Neuronal stem cell (in vitro differentiated cells): ENCODE data around the gene NTF3. TPM values are rescaled to one million over a fixed set of nuclear protein-coding genes. Genes with fewer than 3 reads are reported as not detected.
A peak's percentile ranks its signal among the peaks of the same experiment; 100 is the strongest.

Experiments used
- DNase-seq: peaks from one replicate; pipeline ENCODE4 v3.0.0-alpha.2; 2013; ENCODE audit warnings: low spot score
- H2AFZ ChIP-seq: one replicate; pipeline ENCODE4 v1.6.1; 2013; ENCODE audit warnings: mild to moderate bottlenecking, low read length, inconsistent platforms
- H2AK5ac ChIP-seq: 2 replicates; pipeline ENCODE4 v1.6.1; 2013; ENCODE audit warnings: low read depth, mild to moderate bottlenecking, inconsistent platforms, low read length, moderate library complexity, mixed read lengths
- H2BK120ac ChIP-seq: 2 replicates; pipeline ENCODE4 v1.6.1; 2013; ENCODE audit warnings: low read depth, mild to moderate bottlenecking, inconsistent platforms, low read length, moderate library complexity, mixed read lengths
- H2BK12ac ChIP-seq: one replicate; pipeline ENCODE4 v1.6.1; 2013; ENCODE audit warnings: low read length, inconsistent platforms
- H2BK15ac ChIP-seq: 2 replicates; pipeline ENCODE4 v1.6.1; 2013; ENCODE audit warnings: mild to moderate bottlenecking, low read length, inconsistent platforms, mixed read lengths
- H2BK5ac ChIP-seq: one replicate; pipeline ENCODE4 v1.6.1; 2013; ENCODE audit warnings: inconsistent platforms, mild to moderate bottlenecking, low read length, moderate library complexity
- H3K14ac ChIP-seq: one replicate; pipeline ENCODE4 v1.6.1; 2013; ENCODE audit warnings: low read length, inconsistent platforms
- H3K18ac ChIP-seq: 2 replicates; pipeline ENCODE4 v1.6.1; 2013; ENCODE audit warnings: low read length, inconsistent platforms
- H3K23ac ChIP-seq: 2 replicates; pipeline ENCODE4 v1.6.1; 2013; ENCODE audit warnings: low read depth, mild to moderate bottlenecking, mixed read lengths, low read length, inconsistent platforms; ENCODE audit not compliant: poor library complexity
- H3K27ac ChIP-seq: replicated peaks from 3 replicates; pipeline ENCODE4 v1.5.1; 2013; ENCODE audit warnings: low read length, inconsistent platforms
- H3K27me3 ChIP-seq, 3 experiments: 2 replicates each; pipeline ENCODE4 v1.6.1; 2013; ENCODE audit warnings: low read length in 3 of 3, mild to moderate bottlenecking in 2 of 3, inconsistent platforms in 1 of 3, low read depth in 1 of 3, mixed read lengths in 1 of 3, moderate library complexity in 1 of 3; ENCODE audit not compliant: control insufficient read depth in 3 of 3, insufficient read depth in 3 of 3
- H3K36me3 ChIP-seq, 2 donors: replicated peaks in 1 of 2; 2 replicates each; pipeline ENCODE4 v1.6.1; 2013; ENCODE audit warnings: low read length in 2 of 2; ENCODE audit not compliant: control insufficient read depth in 2 of 2, insufficient read depth in 2 of 2
- H3K4ac ChIP-seq: 2 replicates; pipeline ENCODE4 v1.6.1; 2013; ENCODE audit warnings: inconsistent platforms, mild to moderate bottlenecking, low read length, moderate library complexity
- H3K4me1 ChIP-seq, 2 donors: 1 replicate in 1 of 2; 2 replicates in 1 of 2; pipeline ENCODE4 v1.6.1; 2013; ENCODE audit warnings: low read length in 2 of 2, low read depth in 1 of 2; ENCODE audit not compliant: control insufficient read depth in 2 of 2, insufficient read depth in 1 of 2
- H3K4me2 ChIP-seq: one replicate; pipeline ENCODE4 v1.6.1; 2013; ENCODE audit warnings: mild to moderate bottlenecking, low read length, inconsistent platforms; ENCODE audit not compliant: insufficient read depth, poor library complexity, severe bottlenecking
- H3K4me3 ChIP-seq, 2 donors: 2 replicates each; pipeline ENCODE4 v1.5.1; 2013; ENCODE audit warnings: low read length in 2 of 2, mild to moderate bottlenecking in 2 of 2, inconsistent platforms in 1 of 2, moderate library complexity in 1 of 2
- H3K79me1 ChIP-seq: one replicate; pipeline ENCODE4 v1.6.1; 2013; ENCODE audit warnings: low read depth, mild to moderate bottlenecking, inconsistent platforms, low read length, moderate library complexity
- H3K9ac ChIP-seq: one replicate; pipeline ENCODE4 v1.6.1; 2013; ENCODE audit warnings: mild to moderate bottlenecking, low read depth, low read length, inconsistent platforms; ENCODE audit not compliant: poor library complexity
- H3K9me3 ChIP-seq, 2 donors: replicated peaks in 1 of 2; 2 replicates each; pipeline versions ENCODE3 to v1.6.1; 2013; ENCODE audit warnings: low read length in 2 of 2, mild to moderate bottlenecking in 2 of 2, inconsistent platforms in 1 of 2, low read depth in 1 of 2, mixed read lengths in 1 of 2, moderate library complexity in 1 of 2; ENCODE audit not compliant: control insufficient read depth in 2 of 2, insufficient read depth in 1 of 2
- H4K8ac ChIP-seq: one replicate; pipeline ENCODE4 v1.6.1; 2013; ENCODE audit warnings: low read depth, mild to moderate bottlenecking, inconsistent platforms, low read length, moderate library complexity
- H4K91ac ChIP-seq: one replicate; pipeline ENCODE4 v1.6.1; 2013; ENCODE audit warnings: low read length, low read depth, mild to moderate bottlenecking, inconsistent platforms; ENCODE audit not compliant: poor library complexity
- WGBS, 2 donors: extraction: QIAGEN DNeasy Blood & Tissue Kit; methylation state at CpG; one replicate each; pipeline ENCODE4 v1.1.7; 2013; ENCODE audit warnings: missing lambda C conversion rate in 2 of 2, mixed read lengths in 1 of 2; ENCODE audit not compliant: insufficient read length in 2 of 2, insufficient replicate concordance in 1 of 2; ENCODE audit errors: extremely low coverage in 2 of 2; 5-methylcytosine and 5-hydroxymethylcytosine counted together
- polyA plus RNA-seq, 2 experiments: library from polyadenylated mRNA; stranded (reverse); fragments of 200-250 nt; gene quantifications; one replicate each; pipeline ENCODE4 v1.2.3, GENCODE V29; 2013

Gene NTF3
- 6.3 TPM for polyA plus RNA-seq (2013, experiment 1 of 2)
- 5.6 TPM for polyA plus RNA-seq (2013, experiment 2 of 2)

- Histone ChIP-seq H3K9me3 (no peaks in the 10 kb centered on the region), H2BK15ac (peak within 1 kb of the TSS; percentile 50), H2BK5ac (no peak within 1 kb of the TSS), H2BK120ac (no peak within 1 kb of the TSS), H4K8ac (no peak within 1 kb of the TSS), H3K27me3 (peaks cover 0 to 95% (median 3%) of the 10 kb centered on the region in 3 experiments), H2BK12ac (no peak within 1 kb of the TSS), H3K23ac (no peak within 1 kb of the TSS), H3K4me3 (peak within 1 kb of the TSS; percentile 31 to 85), H3K14ac (peak within 1 kb of the TSS; percentile 66), H3K4me2 (peak within 1 kb of the TSS; percentile 96), H4K91ac (no peak within 1 kb of the TSS), H2AK5ac (peak within 1 kb of the TSS; percentile 48), H3K4me1 (peaks cover 12 to 19% of the 10 kb centered on the region in 2 donors), H3K4ac (no peak within 1 kb of the TSS), H3K36me3 (no peaks in the 10 kb centered on the region), H3K9ac (peak within 1 kb of the TSS; percentile 92), H3K79me1 (peaks cover 9% of the 10 kb centered on the region), H3K18ac (peak within 1 kb of the TSS; percentile 92), H2AFZ (peak within 1 kb of the TSS; percentile 87), H3K27ac (peak within 1 kb of the TSS; percentile 48)
- no CpG with 5 or more reads among the region's 34 CpGs for WGBS, 2 donors
- DNase-seq, result no peak
These were observed at the start of gene NTF3 for GRCh38 chr12:5432011-5432400. NTF3 (plus strand) TSS chr12:5432108; CDS start chr12:5432325, 217 bp downstream.

DNA sequence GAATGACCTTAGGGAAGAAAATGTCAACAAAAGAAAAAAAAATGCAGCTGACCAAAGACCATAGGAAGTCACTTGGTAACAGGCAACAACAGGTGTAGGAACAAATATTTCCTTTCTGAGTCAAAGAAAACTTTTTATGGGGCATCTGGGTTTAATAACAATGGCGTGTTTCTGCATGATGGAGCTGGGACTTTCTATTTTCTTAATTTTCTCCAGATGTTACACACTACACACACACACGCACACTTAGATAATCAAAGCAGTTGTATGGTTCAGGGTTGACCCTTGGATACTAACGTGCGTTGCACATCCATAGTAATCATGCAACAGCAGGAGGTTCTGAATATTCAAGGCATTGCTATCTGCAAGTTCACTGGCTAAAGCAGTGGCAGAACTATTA lies 47.9 kb upstream of the NTF3 start:
- Histone ChIP-seq H2AFZ (no peak overlapping the region), H2BK120ac (no peak overlapping the region), H3K79me1 (no peaks in the 10 kb centered on the region), H3K9ac (no peak overlapping the region), H3K9me3 (no peaks in the 10 kb centered on the region), H3K4me3 (no peak overlapping the region), H2BK12ac (no peak overlapping the region), H3K4me2 (no peak overlapping the region), H3K18ac (no peak overlapping the region), H3K14ac (no peak overlapping the region), H3K23ac (no peak overlapping the region), H3K4ac (no peak overlapping the region), H3K27ac (no peak overlapping the region), H2BK5ac (no peak overlapping the region), H4K91ac (no peak overlapping the region), H3K27me3 (no peaks in the 10 kb centered on the region), H2BK15ac (no peak overlapping the region), H3K4me1 (no peaks in the 10 kb centered on the region), H4K8ac (no peak overlapping the region), H3K36me3 (no peaks in the 10 kb centered on the region), H2AK5ac (no peak overlapping the region)
- no CpG with 5 or more reads among the region's 4 CpGs for WGBS, 2 donors
- DNase-seq, result no peak

GRCh38 chr12:5388581-5389535 lies 43.0 kb upstream of the NTF3 start:
- H3K4me3 ChIP-seq, result no peak overlapping the region
- no peak overlapping the region for H2AK5ac ChIP-seq
- H3K9me3 ChIP-seq, result no peaks in the 10 kb centered on the region
- H4K91ac ChIP-seq, result no peak overlapping the region
- H4K8ac ChIP-seq, result no peak overlapping the region
- no peak overlapping the region for H3K27ac ChIP-seq
- no peaks in the 10 kb centered on the region for H3K36me3 ChIP-seq
- DNase-seq, result no peak
- no peak overlapping the region for H3K4me2 ChIP-seq
- no peak overlapping the region for H3K18ac ChIP-seq
- no peaks in the 10 kb centered on the region for H3K4me1 ChIP-seq
- H2BK15ac ChIP-seq, result no peak overlapping the region
- no peak overlapping the region for H2BK120ac ChIP-seq
- WGBS, 2 donors, result no CpG with 5 or more reads among the region's 5 CpGs
- H3K23ac ChIP-seq, result no peak overlapping the region
- H2BK5ac ChIP-seq, result no peak overlapping the region
- no peaks in the 10 kb centered on the region for H3K79me1 ChIP-seq
- no peak overlapping the region for H2AFZ ChIP-seq
- H3K14ac ChIP-seq, result no peak overlapping the region
- H3K27me3 ChIP-seq, result no peaks in the 10 kb centered on the region
- H3K9ac ChIP-seq, result no peak overlapping the region
- H2BK12ac ChIP-seq, result no peak overlapping the region
- H3K4ac ChIP-seq, result no peak overlapping the region

GRCh38 chr12:5390174-5390799 lies 41.6 kb upstream of the NTF3 start:
- no peak overlapping the region for H3K4me2 ChIP-seq
- no peak overlapping the region for H3K14ac ChIP-seq
- no peak overlapping the region for H3K9ac ChIP-seq
- no CpG with 5 or more reads among the region's 6 CpGs for WGBS, 2 donors
- no peak overlapping the region for H2BK5ac ChIP-seq
- H3K4ac ChIP-seq, result no peak overlapping the region
- H3K4me3 ChIP-seq, result no peak overlapping the region
- no peak overlapping the region for H4K91ac ChIP-seq
- no peak overlapping the region for H2AK5ac ChIP-seq
- H3K23ac ChIP-seq, result no peak overlapping the region
- no peak overlapping the region for H2AFZ ChIP-seq
- no peak overlapping the region for H2BK120ac ChIP-seq
- no peaks in the 10 kb centered on the region for H3K79me1 ChIP-seq
- H3K36me3 ChIP-seq, result no peaks in the 10 kb centered on the region
- H3K27ac ChIP-seq, result no peak overlapping the region
- H2BK15ac ChIP-seq, result no peak overlapping the region
- H3K18ac ChIP-seq, result no peak overlapping the region
- H3K9me3 ChIP-seq, result no peaks in the 10 kb centered on the region
- no peak overlapping the region for H4K8ac ChIP-seq
- no peaks in the 10 kb centered on the region for H3K27me3 ChIP-seq
- H2BK12ac ChIP-seq, result no peak overlapping the region
- no peak for DNase-seq
- H3K4me1 ChIP-seq, result no peaks in the 10 kb centered on the region
